Occipital lobe (tissue), 2 donors: Measurements from ENCODE around the gene TRMT5. TPM values are rescaled to one million over a fixed set of nuclear protein-coding genes. Genes with fewer than 3 reads are reported as not detected.
A peak's percentile ranks its signal among the peaks of the same experiment; 100 is the strongest.

Experiments used
- DNase-seq: peaks from one replicate; lab custom pipeline; 2025; lab: John Stamatoyannopoulos, UW
- total RNA-seq: library from RNA; depleted of rRNA; stranded (reverse); fragments of >200 nt; gene quantifications from one replicate; pipeline ENCODE4 v1.2.3, GENCODE V29; 2014

TRMT5 gene
- 22.6 TPM for total RNA-seq

- DNase-seq: peak; percentile 90
These were observed at the start of gene TRMT5, which contains the start of gene SLC38A6 for GRCh38 chr14:60980811-60981632. Gene TRMT5, minus strand, starts transcription at chr14:60981079. Its CDS starts 106 bp downstream, at chr14:60980973. Gene SLC38A6, plus strand, starts transcription at chr14:60981245. Its CDS starts 33 bp downstream, at chr14:60981278.

GRCh38 chr14:61026526-61026925, 45.6 kb upstream of the TRMT5 start:
- DNase-seq: no peak

- DNase-seq: peak; percentile 10
These were observed 44.7 kb upstream of the TRMT5 start for GRCh38 chr14:61025251-61026223.

- DNase-seq: no peak
These were observed 38.7 kb upstream of the TRMT5 start for GRCh38 chr14:61019537-61019936.

GRCh38 chr14:61003571-61003970, 22.7 kb upstream of the TRMT5 start:
- DNase-seq: no peak

- no peak for DNase-seq
These were observed 18.7 kb upstream of the TRMT5 start for GRCh38 chr14:60999536-60999935.

- DNase-seq: no peak
These were observed 17.7 kb upstream of the TRMT5 start for GRCh38 chr14:60998617-60999016.

GRCh38 chr14:60989599-60989998, 8.7 kb upstream of the TRMT5 start:
- DNase-seq: no peak

GRCh38 chr14:60986500-60986899, 5.6 kb upstream of the TRMT5 start:
- no peak for DNase-seq

- DNase-seq: no peak
These were observed 3.3 kb upstream of the TRMT5 start for GRCh38 chr14:60984196-60984595.

- no peak for DNase-seq
These were observed 965 bp upstream of the TRMT5 start for GRCh38 chr14:60981633-60982455.

GRCh38 chr14:60977847-60978246, 3.0 kb downstream of the TRMT5 start:
- no peak for DNase-seq

GRCh38 chr14:60975551-60975950, 5.3 kb downstream of the TRMT5 start:
- DNase-seq: no peak

GRCh38 chr14:60974090-60974651, 6.7 kb downstream of the TRMT5 start:
- no peak for DNase-seq

- no peak for DNase-seq
These were observed 7.8 kb downstream of the TRMT5 start for GRCh38 chr14:60973070-60973469.

- no peak for DNase-seq
These were observed 8.6 kb downstream of the TRMT5 start for GRCh38 chr14:60972295-60972694.

GRCh38 chr14:60971271-60971670, 9.6 kb downstream of the TRMT5 start:
- no peak for DNase-seq

- DNase-seq: no peak
These were observed 10.7 kb downstream of the TRMT5 start for GRCh38 chr14:60970146-60970545.

- no peak for DNase-seq
These were observed 12.2 kb downstream of the TRMT5 start for GRCh38 chr14:60968671-60969070.

GRCh38 chr14:60968099-60968498, 12.8 kb downstream of the TRMT5 start:
- DNase-seq: no peak

- DNase-seq: no peak
These were observed 15.5 kb downstream of the TRMT5 start for GRCh38 chr14:60965402-60965801.
